ENCODE data around the gene ZBTB25.

ZBTB25 gene

GRCh38 chr14:64507376-64508156 lies 3.9 kb upstream of the ZBTB25 start:
- peak overlapping the region; percentile 19 for H3K4me3 ChIP-seq (ENCODE audit: low read depth, low read length)
- TF ChIP-seq CTCF (IDR thresholded peaks at IDR 0.05; ENCODE audit: insufficient read depth, low read length, missing control alignments) = no peak
- no peak for DNase-seq (ENCODE audit: low read depth, low spot score)
- ChIA-PET POLR2A (no interaction called here), CTCF (interaction anchor here (3.4 to 5.9 kb wide), 3 partner anchors 9 to 165 kb away, joined by 10 to 83 read pairs (median 26); no protein-coding TSS in a partner anchor)

- H3K4me3 ChIP-seq (ENCODE audit: low read depth, low read length) = peak overlapping the region; percentile 45
- ChIA-PET POLR2A (no interaction called here), CTCF (no interaction called here)
- TF ChIP-seq CTCF (IDR thresholded peaks at IDR 0.05; ENCODE audit: insufficient read depth, low read length, missing control alignments) = no peak
- DNase-seq (ENCODE audit: low read depth, low spot score) = no peak
These were observed 3.1 kb upstream of the ZBTB25 start for GRCh38 chr14:64506721-64507120.

GRCh38 chr14:64504897-64505794 lies 1.5 kb upstream of the ZBTB25 start:
- POLR2A ChIA-PET = interaction anchor here (0.7 to 2.3 kb wide), 13 partner anchors 8 to 166 kb away, joined by 3 to 17 read pairs (median 4); partner anchors contain the start of genes HSPA2 and MTHFD1
- DNase-seq (ENCODE audit: low read depth, low spot score) = no peak
- H3K4me3 ChIP-seq (ENCODE audit: low read depth, low read length) = peak overlapping the region; percentile 86
- CTCF ChIA-PET = interaction anchor here (0.9 to 1.2 kb wide), 4 partner anchors 17 to 161 kb away, joined by 3 to 6 read pairs (median 4); partner anchors contain the start of gene HSPA2
- TF ChIP-seq CTCF (IDR thresholded peaks at IDR 0.05; ENCODE audit: insufficient read depth, low read length, missing control alignments) = no peak

- no peak for TF ChIP-seq CTCF (IDR thresholded peaks at IDR 0.05; ENCODE audit: insufficient read depth, low read length, missing control alignments)
- DNase-seq (ENCODE audit: low read depth, low spot score) = no peak
- H3K4me3 ChIP-seq (ENCODE audit: low read depth, low read length) = peak within 1 kb of the TSS; percentile 86
- POLR2A ChIA-PET = interaction anchor here (0.7 to 2.3 kb wide), 12 partner anchors 10 to 166 kb away, joined by 3 to 17 read pairs (median 4); partner anchors contain the start of genes HSPA2 and MTHFD1
- CTCF ChIA-PET = interaction anchor here (1.1 to 1.2 kb wide), 3 partner anchors 17 to 132 kb away, joined by 3 to 6 read pairs (median 4); partner anchors contain the start of gene HSPA2
These were observed 765 bp upstream of the ZBTB25 start, which contains the start of gene ZBTB1 for GRCh38 chr14:64504310-64504896. ZBTB1 (plus strand) TSS chr14:64504770; CDS start chr14:64521505, 16,735 bp downstream.

GRCh38 chr14:64502887-64503433 lies 678 bp downstream of the ZBTB25 start:
- CTCF ChIA-PET = interaction anchor here (1.0 to 2.8 kb wide), 3 partner anchors 11 to 159 kb away, joined by 4 to 16 read pairs (median 9); no protein-coding TSS in a partner anchor
- no peak for DNase-seq (ENCODE audit: low read depth, low spot score)
- H3K4me3 ChIP-seq (ENCODE audit: low read depth, low read length) = peak overlapping the region; percentile 86
- POLR2A ChIA-PET = interaction anchor here (0.5 to 2.4 kb wide), 4 partner anchors 38 to 150 kb away, joined by 4 to 11 read pairs (median 8); partner anchors contain the start of gene HSPA2
- TF ChIP-seq CTCF (IDR thresholded peaks at IDR 0.05; ENCODE audit: insufficient read depth, low read length, missing control alignments) = no peak
